ENCODE measurements around the gene YY1. TPM values are rescaled to one million over a fixed set of nuclear protein-coding genes. Genes with fewer than 3 reads are reported as not detected.
A peak's percentile ranks its signal among the peaks of the same experiment; 100 is the strongest.
"Not testable (repeated sequence)": the region's sequence is repeated elsewhere in the genome, so short reads cannot be mapped to it uniquely, and the experiment has no call there.

Gene YY1
- total RNA-seq, 1 donor from 2014 or later: 63.8 TPM

- DNase-seq (ENCODE audit: low spot score): no peak
Observed at GRCh38 chr14:100296106-100296651, 57.2 kb downstream of the YY1 start.

GRCh38 chr14:100296729-100297128, 57.8 kb downstream of the YY1 start:
- not testable (repeated sequence) for DNase-seq (ENCODE audit: low spot score)

- peak; percentile 82 for DNase-seq (ENCODE audit: low spot score)
Observed at GRCh38 chr14:100297320-100298300, 58.7 kb downstream of the YY1 start.

GRCh38 chr14:100298551-100299237, 59.8 kb downstream of the YY1 start:
- no peak for DNase-seq (ENCODE audit: low spot score)

- DNase-seq (ENCODE audit: low spot score): no peak
Observed at GRCh38 chr14:100299238-100299560, 60.3 kb downstream of the YY1 start.

GRCh38 chr14:100302616-100303015, 63.7 kb downstream of the YY1 start:
- peak; percentile 41 for DNase-seq (ENCODE audit: low spot score)

GRCh38 chr14:100303179-100303578, 64.2 kb downstream of the YY1 start:
- DNase-seq (ENCODE audit: low spot score): no peak

- no peak for DNase-seq (ENCODE audit: low spot score)
Observed at GRCh38 chr14:100303925-100304324, 65.0 kb downstream of the YY1 start.

GRCh38 chr14:100304825-100305323, 65.9 kb downstream of the YY1 start:
- peak; percentile 75 for DNase-seq (ENCODE audit: low spot score)

GRCh38 chr14:100305324-100306100, 66.6 kb downstream of the YY1 start:
- DNase-seq (ENCODE audit: low spot score): no peak

- peak; percentile 88 for DNase-seq (ENCODE audit: low spot score)
Observed at GRCh38 chr14:100306101-100306997, 67.4 kb downstream of the YY1 start, which contains the start of gene SLC25A29. Gene SLC25A29 (minus strand): TSS chr14:100306444. CDS start chr14:100306232, 212 bp downstream.

- DNase-seq (ENCODE audit: low spot score): no peak
Observed at GRCh38 chr14:100306998-100307765, 68.2 kb downstream of the YY1 start.

- no peak for DNase-seq (ENCODE audit: low spot score)
Observed at GRCh38 chr14:100307766-100308426, 69.0 kb downstream of the YY1 start.

- not testable (repeated sequence) for DNase-seq (ENCODE audit: low spot score)
Observed at GRCh38 chr14:100308427-100308792, 69.5 kb downstream of the YY1 start.

GRCh38 chr14:100309028-100309737, 70.2 kb downstream of the YY1 start:
- DNase-seq (ENCODE audit: low spot score): no peak

GRCh38 chr14:100312110-100312876, 73.3 kb downstream of the YY1 start:
- DNase-seq (ENCODE audit: low spot score): not testable (repeated sequence)

- DNase-seq (ENCODE audit: low spot score): no peak
Observed at GRCh38 chr14:100312877-100313400, 74.0 kb downstream of the YY1 start.
